Activated CD4-positive, alpha-beta T cell treated with anti-CD3 and anti-CD28 coated beads for 36 hours (primary cell): ENCODE measurements around the gene LY6G6C. TPM values are rescaled to one million over a fixed set of nuclear protein-coding genes. Genes with fewer than 3 reads are reported as not detected.
A peak's percentile ranks its signal among the peaks of the same experiment; 100 is the strongest.

Experiments
- ATAC-seq: fragments of 200-7000 bp; cut with Tn5 transposase; one replicate; pipeline ENCODE4 v1.10.0; 2021; ENCODE audit warnings: mild to moderate bottlenecking, moderate library complexity
- CTCF ChIA-PET: fragments of 350-600 bp; sonication (Branson Sonifier 250); formaldehyde crosslinking; loops from one replicate; lab custom pipeline; 2021; ENCODE audit warnings: antibody characterized with exemption; lab: Charles Lee
- POLR2A ChIA-PET: fragments of 350-600 bp; sonication (Branson Sonifier 250); formaldehyde crosslinking; loops from one replicate; lab custom pipeline; 2021; ENCODE audit warnings: antibody characterized with exemption, inconsistent platforms; lab: Charles Lee
- DNase-seq: peaks from one replicate; pipeline ENCODE4 v3.0.0-alpha.2; 2020
- H3K27ac Mint-ChIP-seq: one replicate; pipeline ENCODE4 v1.8.0; 2021; ENCODE audit warnings: mixed read lengths
- H3K27me3 Mint-ChIP-seq: one replicate; pipeline ENCODE4 v1.8.0; 2021; ENCODE audit warnings: mixed read lengths
- H3K36me3 Mint-ChIP-seq: one replicate; pipeline ENCODE4 v1.8.0; 2021; ENCODE audit warnings: low read depth, mixed read lengths
- H3K4me1 Mint-ChIP-seq: one replicate; pipeline ENCODE4 v1.8.0; 2021; ENCODE audit warnings: mixed read lengths
- H3K4me3 Mint-ChIP-seq: one replicate; pipeline ENCODE4 v1.8.0; 2021; ENCODE audit warnings: mild to moderate bottlenecking, moderate library complexity, mixed read lengths
- H3K9me3 Mint-ChIP-seq: one replicate; pipeline ENCODE4 v1.8.0; 2021; ENCODE audit warnings: low read depth, mixed read lengths
- intact Hi-C, 2 experiments: fragments of 100-400 bp; cut with DNase I in 1 of 2; cut with micrococcal nuclease in 1 of 2; formaldehyde crosslinking; loops; one replicate each; pipeline versions ENCODE4 v1.14.2 to v1.15.1; 2022 to 2024; cut with DNase I, micrococcal nuclease
- total RNA-seq, 2 experiments: library from RNA; stranded (reverse); gene quantifications; one replicate each; pipeline ENCODE4 v1.2.3, GENCODE V29; 2021

LY6G6C gene
- total RNA-seq, 2 experiments from 2014 or later = not detected

DNA sequence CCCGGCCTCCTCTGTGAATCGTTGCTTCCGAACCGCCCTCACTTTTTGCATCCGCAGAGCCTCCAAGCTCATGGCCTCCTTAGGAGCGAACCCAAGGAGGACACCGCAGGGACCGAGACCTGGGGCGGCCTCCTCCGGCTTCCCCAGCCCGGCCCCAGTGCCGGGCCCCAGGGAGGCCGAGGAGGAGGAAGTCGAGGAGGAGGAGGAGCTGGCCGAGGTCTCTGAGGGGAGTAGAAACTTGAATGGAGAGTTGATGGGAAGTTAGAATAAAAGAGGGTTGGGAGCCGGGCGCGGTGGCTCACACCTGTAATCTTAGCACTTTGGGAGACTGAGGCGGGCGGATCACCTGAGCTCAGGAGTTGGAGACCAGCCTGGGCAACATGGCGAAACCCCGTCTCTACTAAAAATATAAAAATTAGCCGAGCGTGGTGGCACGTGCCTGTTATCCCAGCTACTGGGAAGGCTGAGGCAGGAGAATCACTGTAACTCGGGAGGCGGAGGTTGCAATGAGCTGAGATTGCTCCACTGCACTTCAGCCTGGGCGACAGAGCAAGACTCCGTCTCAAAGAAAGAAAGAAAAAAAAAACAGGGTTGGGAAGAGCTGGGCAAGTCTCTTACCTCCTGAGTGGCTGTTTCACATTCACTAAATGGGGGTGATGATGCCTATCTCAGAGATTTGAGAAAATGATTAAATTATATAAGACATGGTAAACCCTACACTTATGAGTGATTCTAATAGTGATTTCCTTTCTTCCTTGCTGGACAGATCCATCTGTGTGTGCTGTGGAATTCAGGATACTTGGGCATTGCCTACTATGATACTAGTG lies 19.1 kb upstream of the LY6G6C start:
- intact Hi-C loops = no loop called here
- Mint-ChIP-seq H3K36me3 (peaks cover 53% of the 10 kb centered on the region), H3K4me3 (peak overlapping the region; percentile 86), H3K4me1 (peaks cover 46% of the 10 kb centered on the region), H3K9me3 (no peaks in the 10 kb centered on the region), H3K27me3 (no peaks in the 10 kb centered on the region), H3K27ac (peak overlapping the region; percentile 86)
- ChIA-PET CTCF (interaction anchor here (0.6 to 3.3 kb wide), 12 partner anchors 10 to 212 kb away, joined by 3 to 15 read pairs (median 3); partner anchors contain the start of gene ABHD16A), POLR2A (interaction anchor here (0.6 to 1.6 kb wide), 5 partner anchors 29 to 1105 kb away, joined by 3 to 7 read pairs (median 5); partner anchors contain the start of genes CSNK2B, GPANK1 and NEU1)
- ATAC-seq (no peak), DNase-seq (no peak)

DNA sequence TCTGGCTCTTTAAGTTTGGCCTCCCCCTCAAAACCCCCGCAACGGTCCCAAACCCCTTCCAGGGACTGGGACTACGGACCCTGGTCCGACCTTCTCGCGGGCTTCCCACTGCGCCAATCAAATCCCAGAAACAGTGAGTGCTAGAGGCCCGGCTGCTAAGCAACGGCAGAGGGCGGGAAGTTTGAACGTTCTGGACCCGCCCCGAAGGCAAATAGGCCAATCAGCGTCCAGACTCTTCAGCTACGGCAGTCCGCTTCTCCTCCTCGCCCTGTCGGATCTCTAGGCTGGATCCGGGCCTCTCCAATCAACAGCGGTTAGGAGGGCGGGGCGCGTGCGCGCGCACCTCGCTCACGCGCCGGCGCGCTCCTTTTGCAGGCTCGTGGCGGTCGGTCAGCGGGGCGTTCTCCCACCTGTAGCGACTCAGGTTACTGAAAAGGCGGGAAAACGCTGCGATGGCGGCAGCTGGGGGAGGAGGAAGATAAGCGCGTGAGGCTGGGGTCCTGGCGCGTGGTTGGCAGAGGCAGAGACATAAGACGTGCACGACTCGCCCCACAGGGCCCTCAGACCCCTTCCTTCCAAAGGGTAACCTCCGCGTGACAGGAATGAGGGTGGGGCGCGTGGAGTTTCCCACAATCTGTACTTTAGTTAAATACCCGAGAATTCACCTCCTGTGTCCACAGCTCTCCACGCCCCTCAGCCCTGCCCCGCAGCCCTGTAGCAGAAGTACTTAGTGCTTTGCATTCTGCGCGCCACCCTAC lies 18.3 kb upstream of the LY6G6C start, which contains the start of gene MSH5:
Gene MSH5, plus strand, starts transcription at position 367 of the 758 bp plus-strand sequence. CDS start 462 bp downstream, outside the sequence.
- Mint-ChIP-seq H3K4me1 (peaks cover 46% of the 10 kb centered on the region), H3K27me3 (no peaks in the 10 kb centered on the region), H3K36me3 (peaks cover 54% of the 10 kb centered on the region), H3K9me3 (no peaks in the 10 kb centered on the region), H3K27ac (peak within 1 kb of the TSS; percentile 86), H3K4me3 (peak within 1 kb of the TSS; percentile 96)
- POLR2A ChIA-PET = interaction anchor here (0.5 to 1.6 kb wide), 8 partner anchors 30 to 1241 kb away, joined by 3 to 7 read pairs (median 4); partner anchors contain the start of genes CSNK2B, GPANK1 and NEU1
- CTCF ChIA-PET = interaction anchor here (0.6 to 3.3 kb wide), 13 partner anchors 9 to 184 kb away, joined by 3 to 15 read pairs (median 4); partner anchors contain the start of genes LSM2 and LY6G6C
- intact Hi-C loops = loop anchor here (1.0 to 10.0 kb wide), 18 partner anchors 32 to 1465 kb away; partner anchors contain the start of genes LY6G5C (in 2 of the 2), VARS1 (in 2 of the 2), ABHD16A (in 1 of the 2) and AGPAT1 (in 1 of the 2)
- peak; percentile 98 for DNase-seq
- ATAC-seq = peak; percentile 87

DNA sequence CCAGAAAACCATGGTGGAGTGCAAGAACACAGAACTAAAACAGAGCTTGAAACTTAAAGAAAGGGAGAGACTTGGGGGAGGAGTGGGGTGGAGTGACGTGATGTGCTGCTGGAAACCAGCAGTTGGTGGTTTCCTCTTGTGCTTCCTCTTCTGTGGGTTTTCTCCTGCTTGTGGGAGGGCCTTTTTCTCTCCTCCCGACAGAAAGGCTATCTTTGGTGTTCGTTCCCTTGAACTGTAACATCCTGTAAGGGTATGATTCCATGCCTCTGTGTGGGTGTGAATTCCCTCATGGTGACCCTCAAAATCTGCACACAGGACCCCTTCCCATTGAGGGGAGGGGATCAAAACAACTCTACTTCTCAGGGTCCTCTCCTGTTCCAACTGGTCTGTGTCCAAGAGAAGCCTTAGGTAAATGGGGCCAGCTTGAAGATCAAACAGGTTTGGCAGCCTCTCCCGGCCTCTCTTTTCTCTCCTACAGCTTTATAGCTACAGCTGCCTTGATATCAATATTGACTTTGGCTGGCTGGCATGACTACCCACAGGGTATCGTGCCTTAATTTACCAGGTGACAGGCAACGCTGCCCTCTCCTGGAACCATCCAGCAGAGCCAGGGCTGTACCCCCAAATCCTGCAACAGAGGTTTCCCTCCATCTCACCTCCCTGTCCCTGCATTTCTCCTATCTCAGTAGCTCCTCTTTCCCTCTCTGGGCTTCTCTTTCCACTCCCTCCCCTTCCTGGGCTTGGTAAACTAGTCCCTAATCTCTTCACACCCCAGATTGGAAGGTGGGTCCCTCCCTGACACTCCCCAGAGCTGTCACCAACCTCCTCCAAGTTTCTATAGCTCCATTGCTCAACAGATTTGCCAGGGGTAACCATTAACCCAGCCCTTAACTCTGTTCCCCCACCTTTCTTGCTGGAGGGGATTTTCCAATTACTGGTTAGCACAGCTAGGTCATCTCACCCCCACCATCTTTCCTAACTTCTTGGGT lies 16.7 kb upstream of the LY6G6C start:
- Mint-ChIP-seq H3K4me3 (peak overlapping the region; percentile 96), H3K27me3 (no peaks in the 10 kb centered on the region), H3K9me3 (no peaks in the 10 kb centered on the region), H3K36me3 (peaks cover 60% of the 10 kb centered on the region), H3K4me1 (peaks cover 61% of the 10 kb centered on the region), H3K27ac (peak overlapping the region; percentile 89)
- DNase-seq (peak; percentile 82), ATAC-seq (peak; percentile 20)
- POLR2A ChIA-PET = interaction anchor here (0.6 to 2.1 kb wide), 13 partner anchors 15 to 233 kb away, joined by 3 to 10 read pairs (median 3); partner anchors contain the start of genes ABHD16A, DDX39B, DXO and NEU1
- CTCF ChIA-PET = interaction anchor here (0.5 to 3.3 kb wide), 18 partner anchors 9 to 190 kb away, joined by 3 to 15 read pairs (median 4); partner anchors contain the start of genes ABHD16A, BAG6, DDAH2 and HSPA1B
- intact Hi-C loops = loop anchor here (1.0 to 10.0 kb wide), 17 partner anchors 9 to 1467 kb away; partner anchors contain the start of genes LY6G5C (in 2 of the 2), PRRC2A (in 2 of the 2), ABHD16A (in 1 of the 2) and AGPAT1 (in 1 of the 2)

DNA sequence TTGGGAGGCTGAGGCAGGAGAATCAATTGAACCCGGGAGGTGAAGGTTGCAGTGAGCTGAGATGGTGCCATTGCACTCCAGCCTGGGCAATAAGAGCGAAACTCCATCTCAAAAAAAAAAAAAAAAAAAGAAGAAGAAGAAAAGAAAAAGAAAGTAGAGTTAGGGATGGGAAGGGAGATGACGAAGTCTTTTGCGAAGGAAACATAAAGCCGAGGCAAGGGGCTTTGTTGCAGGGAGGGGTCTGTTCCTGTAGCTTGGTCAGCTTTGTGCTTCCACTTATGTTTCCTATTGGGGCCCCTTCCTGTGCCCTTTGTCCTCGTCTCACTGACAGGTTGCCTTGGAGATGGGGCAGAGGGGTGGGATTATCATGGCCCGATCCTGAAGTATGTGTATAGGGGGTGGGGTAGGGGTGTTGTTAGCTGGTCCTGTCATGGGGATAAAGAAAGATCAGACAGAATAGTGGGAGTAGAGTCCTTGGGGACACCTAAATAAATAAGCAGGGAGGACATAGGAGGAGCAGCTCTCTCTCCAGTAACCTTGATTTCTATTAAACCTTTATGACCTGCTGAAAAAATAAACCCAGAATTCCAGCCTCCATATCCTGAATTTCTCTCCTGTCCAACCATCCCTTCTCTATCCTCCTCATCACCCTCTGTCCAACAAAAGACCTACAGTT lies 15.9 kb upstream of the LY6G6C start:
- ATAC-seq = no peak
- peak overlapping the region; percentile 96 for H3K4me3 Mint-ChIP-seq
- peak; percentile 32 for DNase-seq
- H3K27ac Mint-ChIP-seq = peak overlapping the region; percentile 89
- H3K9me3 Mint-ChIP-seq = no peaks in the 10 kb centered on the region
- no peaks in the 10 kb centered on the region for H3K27me3 Mint-ChIP-seq
- peaks cover 56% of the 10 kb centered on the region for H3K36me3 Mint-ChIP-seq
- POLR2A ChIA-PET = interaction anchor here (0.6 to 2.1 kb wide), 11 partner anchors 16 to 1794 kb away, joined by 3 to 6 read pairs (median 3); partner anchors contain the start of genes ABHD16A, DDX39B, DXO and NEU1
- CTCF ChIA-PET = interaction anchor here (0.6 to 3.3 kb wide), 14 partner anchors 8 to 1468 kb away, joined by 3 to 15 read pairs (median 4); partner anchors contain the start of genes ABHD16A, BAG6, DDAH2 and HSPA1B
- intact Hi-C loops = loop anchor here (5.0 to 10.0 kb wide), 4 partner anchors 35 to 1467 kb away; partner anchors contain the start of genes AGPAT1 (in 1 of the 2), HSD17B8 (in 1 of the 2), RING1 (in 1 of the 2) and RNF5 (in 1 of the 2)
- H3K4me1 Mint-ChIP-seq = peaks cover 63% of the 10 kb centered on the region

DNA sequence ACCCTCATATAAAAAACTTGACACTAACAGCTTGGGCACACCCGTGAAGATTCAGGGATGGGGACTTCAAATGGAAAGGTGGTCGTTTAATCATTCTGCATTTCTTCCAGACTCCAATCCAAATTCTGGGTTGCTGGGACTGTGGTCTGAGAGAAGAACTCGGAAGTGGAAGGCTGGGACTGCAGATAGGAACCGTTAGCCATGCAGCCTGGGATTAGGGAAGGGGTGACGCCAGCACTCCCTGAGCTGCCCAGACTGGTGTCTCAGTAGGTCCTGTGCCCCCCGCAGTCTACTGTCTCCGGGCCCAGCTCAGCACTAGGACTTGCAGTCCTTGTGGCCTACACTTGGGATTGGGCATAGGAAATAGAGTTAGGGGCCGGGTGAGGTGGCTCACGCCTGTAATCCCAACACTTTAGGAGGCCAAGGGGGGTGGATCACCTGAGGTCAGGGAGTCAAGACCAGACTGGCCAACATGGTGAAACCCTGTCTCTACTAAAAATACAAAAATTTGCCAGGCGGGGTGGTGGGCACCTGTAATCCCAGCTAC lies 15.3 kb upstream of the LY6G6C start:
- intact Hi-C loops = loop anchor here (1.0 to 10.0 kb wide), 8 partner anchors 34 to 1468 kb away; partner anchors contain the start of genes ABHD16A (in 1 of the 2), AGPAT1 (in 1 of the 2), BAG6 (in 1 of the 2) and HSD17B8 (in 1 of the 2)
- no peaks in the 10 kb centered on the region for H3K27me3 Mint-ChIP-seq
- ATAC-seq (no peak), DNase-seq (peak; percentile 19)
- peak overlapping the region; percentile 96 for H3K4me3 Mint-ChIP-seq
- peaks cover 62% of the 10 kb centered on the region for H3K4me1 Mint-ChIP-seq
- H3K9me3 Mint-ChIP-seq = no peaks in the 10 kb centered on the region
- ChIA-PET POLR2A (interaction anchor here (0.5 to 1.3 kb wide), 8 partner anchors 11 to 1794 kb away, joined by 3 to 7 read pairs (median 3); partner anchors contain the start of genes ABHD16A, BAG6 and GPANK1), CTCF (interaction anchor here (0.6 to 3.3 kb wide), 6 partner anchors 54 to 437 kb away, joined by 3 to 15 read pairs (median 6); partner anchors contain the start of gene NFKBIL1)
- peak overlapping the region; percentile 89 for H3K27ac Mint-ChIP-seq
- H3K36me3 Mint-ChIP-seq = peaks cover 55% of the 10 kb centered on the region

DNA sequence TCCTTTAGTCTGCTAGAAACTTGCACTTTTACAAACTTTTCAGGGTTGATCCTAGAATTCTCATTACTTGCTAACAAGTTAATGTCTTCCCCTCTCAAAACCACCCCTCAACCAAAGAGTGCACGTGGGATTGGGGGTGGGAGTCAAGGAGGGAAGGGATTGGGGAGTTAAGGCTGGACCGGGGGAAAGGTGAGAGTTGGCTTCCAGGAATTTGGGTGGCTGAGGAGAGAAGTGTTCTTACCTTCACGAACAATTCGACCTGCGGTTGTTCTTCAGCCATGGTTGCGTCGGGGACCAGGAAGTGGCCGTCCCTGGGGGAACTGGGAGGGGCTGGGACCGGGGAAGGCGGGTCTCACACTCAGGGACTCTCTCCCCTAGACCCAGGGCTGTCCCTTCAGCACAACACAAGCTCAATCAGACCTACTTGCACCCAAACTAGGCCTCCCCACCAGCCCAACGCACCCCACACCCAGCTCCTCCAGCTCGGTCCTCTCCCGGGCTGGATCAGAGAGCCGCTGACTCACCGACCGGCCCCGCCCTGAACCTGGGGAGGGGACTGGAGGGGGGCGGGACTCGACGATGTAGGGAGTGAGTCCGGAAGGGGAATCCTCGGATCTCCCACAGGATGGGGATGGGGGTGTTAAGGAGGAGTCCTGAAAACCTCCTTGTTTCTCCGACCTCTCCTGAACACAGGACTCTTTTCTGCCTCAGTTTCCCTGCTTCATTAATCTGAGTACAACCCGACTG lies 14.6 kb upstream of the LY6G6C start, which contains the start of gene CLIC1:
Gene CLIC1, minus strand, starts transcription at position 510 of the 747 bp plus-strand sequence. Its CDS starts 230 bp downstream, at position 280.
- Mint-ChIP-seq H3K36me3 (peaks cover 53% of the 10 kb centered on the region), H3K4me1 (peaks cover 56% of the 10 kb centered on the region), H3K27me3 (no peaks in the 10 kb centered on the region), H3K27ac (peak within 1 kb of the TSS; percentile 89), H3K9me3 (no peaks in the 10 kb centered on the region), H3K4me3 (peak within 1 kb of the TSS; percentile 96)
- ChIA-PET POLR2A (interaction anchor here (0.5 to 1.3 kb wide), 5 partner anchors 33 to 395 kb away, joined by 3 to 7 read pairs (median 3); partner anchors contain the start of genes ABHD16A, BAG6 and GPANK1), CTCF (interaction anchor here (0.6 to 2.2 kb wide), 9 partner anchors 39 to 437 kb away, joined by 3 to 6 read pairs (median 4); partner anchors contain the start of gene NFKBIL1)
- peak; percentile 92 for DNase-seq
- intact Hi-C loops = loop anchor here (1.0 to 10.0 kb wide), 8 partner anchors 33 to 1469 kb away; partner anchors contain the start of genes ABHD16A (in 1 of the 2), AGPAT1 (in 1 of the 2), BAG6 (in 1 of the 2) and HSD17B8 (in 1 of the 2)
- ATAC-seq = peak; percentile 43

DNA sequence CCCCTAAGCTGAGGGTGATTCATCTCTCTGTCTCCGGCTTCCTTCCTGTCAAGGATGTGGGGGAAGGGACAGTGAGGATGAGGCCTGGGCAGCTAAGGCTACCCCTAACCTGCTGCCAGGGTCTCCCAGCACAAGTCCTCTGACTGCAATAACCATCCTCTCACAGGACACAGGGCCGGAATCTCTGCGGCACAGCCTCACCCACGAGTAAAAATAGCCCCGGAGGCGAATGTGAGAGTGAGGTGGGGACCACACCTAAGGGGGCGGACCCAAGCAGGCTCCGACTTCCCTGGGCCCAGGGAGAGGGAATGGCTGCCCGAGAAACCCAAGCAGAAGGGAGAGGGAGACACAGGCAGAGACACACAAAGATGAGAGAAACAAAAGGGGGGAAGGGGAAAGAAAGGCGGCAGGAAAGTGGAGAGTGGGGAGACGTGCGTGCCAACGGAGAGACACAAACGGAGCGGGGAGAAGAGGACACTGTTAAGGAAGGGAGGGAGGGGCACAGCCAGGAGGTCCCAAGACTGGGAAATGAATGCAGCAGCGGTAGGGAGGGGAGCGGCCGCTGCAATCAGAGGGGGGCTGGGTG lies 13.4 kb upstream of the LY6G6C start:
- POLR2A ChIA-PET = interaction anchor here (0.7 kb wide), 1 partner anchor 38 kb away, joined by 3 read pairs; no protein-coding TSS in a partner anchor
- peak overlapping the region; percentile 96 for H3K4me3 Mint-ChIP-seq
- peaks cover 49% of the 10 kb centered on the region for H3K36me3 Mint-ChIP-seq
- no peaks in the 10 kb centered on the region for H3K9me3 Mint-ChIP-seq
- CTCF ChIA-PET = interaction anchor here (1.1 to 2.2 kb wide), 6 partner anchors 40 to 187 kb away, joined by 3 to 6 read pairs (median 4); partner anchors contain the start of gene NFKBIL1
- H3K27me3 Mint-ChIP-seq = no peaks in the 10 kb centered on the region
- peak; percentile 72 for DNase-seq
- peak overlapping the region; percentile 89 for H3K27ac Mint-ChIP-seq
- peak; percentile 39 for ATAC-seq
- peaks cover 60% of the 10 kb centered on the region for H3K4me1 Mint-ChIP-seq
- intact Hi-C loops = loop anchor here (5.0 to 10.0 kb wide), 4 partner anchors 37 to 1470 kb away; partner anchors contain the start of genes AGPAT1 (in 1 of the 2), HSD17B8 (in 1 of the 2), RING1 (in 1 of the 2) and RNF5 (in 1 of the 2)
